Middle frontal gyrus (tissue), 1 donor: ENCODE measurements around the gene CDH13.
"Not testable (repeated sequence)": the region's sequence is repeated elsewhere in the genome, so short reads cannot be mapped to it uniquely, and the experiment has no call there.

Experiments used
- DNase-seq: peaks from one replicate; pipeline ENCODE4 v3.0.0-alpha.2; 2015; ENCODE audit warnings: low spot score; ENCODE audit errors: extremely low spot score

The CDH13 gene

GRCh38 chr16:82882982-82883835 is 256.4 kb downstream of the CDH13 start:
- no peak for DNase-seq

DNA sequence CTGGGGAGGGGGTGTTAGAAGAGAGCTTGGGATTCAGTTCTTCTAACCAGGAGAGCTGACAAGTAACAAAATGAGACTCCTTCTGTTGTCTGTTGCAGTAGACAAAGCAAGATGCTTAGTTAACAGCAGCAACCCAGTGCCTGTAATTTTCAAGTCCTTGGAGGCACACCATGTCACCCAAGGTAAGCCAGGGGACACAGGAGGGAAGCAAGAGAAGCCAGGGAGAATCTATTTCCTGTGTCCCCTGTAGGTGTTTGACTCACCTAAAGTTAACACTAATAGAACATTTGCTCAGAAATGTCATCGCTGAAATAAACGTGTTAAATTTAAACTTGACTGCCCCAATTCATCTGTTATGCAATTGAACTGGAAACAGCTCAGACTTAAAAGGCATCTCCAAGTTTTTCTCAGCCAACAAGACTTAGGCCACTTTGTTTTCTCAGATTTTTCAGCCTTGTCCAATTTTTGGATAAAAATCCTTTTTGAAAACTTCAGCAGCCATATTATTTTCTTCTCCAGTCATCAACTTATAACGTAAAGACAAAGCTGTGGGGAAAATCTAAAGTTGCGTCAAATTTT is 257.6 kb downstream of the CDH13 start:
- peak; percentile 53 for DNase-seq

- DNase-seq, result no peak
Measured at GRCh38 chr16:82886146-82886545, 259.4 kb downstream of the CDH13 start.

DNA sequence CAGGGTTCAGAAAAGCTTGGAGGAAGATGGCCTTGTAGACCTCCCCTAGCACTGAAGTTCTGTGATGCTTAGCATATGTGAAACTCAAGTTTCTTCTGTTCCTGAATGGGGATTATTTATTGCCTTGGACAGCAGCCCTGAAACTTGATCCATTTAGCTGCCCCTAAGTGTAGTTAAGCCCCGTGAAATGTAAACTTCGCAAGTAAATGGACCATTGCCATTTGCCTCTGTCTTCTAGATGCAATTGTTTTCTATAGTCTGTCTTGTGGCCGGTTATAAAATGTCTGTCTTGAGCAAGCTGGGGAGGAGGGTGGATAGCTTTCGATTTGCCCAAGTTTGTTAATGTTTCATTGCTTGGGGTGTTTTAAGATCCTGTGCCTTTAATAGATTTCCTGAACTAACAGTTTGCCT is 261.8 kb downstream of the CDH13 start:
- DNase-seq, result no peak

DNA sequence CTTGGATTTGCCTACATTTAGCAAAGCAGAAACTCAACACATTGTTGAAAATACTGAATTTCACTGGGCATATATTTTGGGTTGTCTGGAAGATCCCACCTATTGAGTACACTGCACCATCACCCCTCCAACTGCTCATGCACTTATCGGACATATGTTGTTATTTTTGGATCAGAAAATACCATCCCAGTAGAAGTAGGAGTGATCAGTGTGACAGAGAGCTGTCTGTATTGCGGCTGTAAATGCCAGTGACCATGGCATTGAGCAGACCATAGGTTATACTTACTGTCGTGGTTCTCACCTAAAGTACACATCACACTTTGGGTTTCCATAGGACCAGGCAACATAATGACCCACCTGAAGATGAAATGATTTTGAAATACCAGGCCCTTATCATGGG is 264.7 kb downstream of the CDH13 start:
- DNase-seq, result no peak

- no peak for DNase-seq
Measured at GRCh38 chr16:82891918-82892317, 265.1 kb downstream of the CDH13 start.

- DNase-seq, result no peak
Measured at GRCh38 chr16:82892324-82892723, 265.6 kb downstream of the CDH13 start.

DNA sequence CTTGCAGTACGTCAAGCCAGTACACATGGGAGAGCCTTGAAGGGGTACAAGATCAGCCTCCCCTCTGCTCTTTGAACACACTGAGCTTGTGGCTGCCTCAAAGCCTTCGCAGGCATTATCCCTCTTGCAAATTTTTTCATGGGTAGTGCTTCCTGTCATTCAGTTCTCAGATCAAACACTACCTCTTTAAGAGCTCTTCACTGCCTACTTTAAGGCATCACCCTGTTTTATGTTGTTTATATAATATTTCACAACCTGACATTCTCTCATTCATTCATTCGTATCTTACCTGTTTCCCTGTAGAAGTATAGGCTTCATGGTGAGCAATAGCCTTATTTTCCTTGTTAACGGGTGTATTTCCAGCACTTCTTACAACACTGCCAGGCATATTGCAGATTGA is 269.1 kb downstream of the CDH13 start:
- no peak for DNase-seq

DNA sequence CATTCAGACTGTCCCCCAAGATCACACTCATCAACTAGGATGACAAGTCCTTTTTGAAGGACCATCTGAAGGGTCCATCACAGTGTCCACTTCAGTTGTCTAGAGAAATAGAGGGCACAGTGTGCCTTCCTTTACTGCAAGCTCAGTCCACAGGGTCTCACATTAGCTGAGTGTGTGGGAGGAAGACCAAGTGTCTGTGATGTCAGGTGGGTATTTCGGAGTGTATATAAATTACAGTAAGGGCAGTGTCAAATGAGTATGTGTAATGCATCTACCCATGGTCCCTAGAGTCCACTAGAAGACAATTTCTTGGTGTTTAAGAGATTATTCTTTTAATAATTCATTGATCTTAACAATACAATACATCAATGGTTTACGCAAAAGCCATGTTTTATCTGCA is 272.2 kb downstream of the CDH13 start:
- DNase-seq, result no peak

- no peak for DNase-seq
Measured at GRCh38 chr16:82899731-82900450, 273.1 kb downstream of the CDH13 start.

DNA sequence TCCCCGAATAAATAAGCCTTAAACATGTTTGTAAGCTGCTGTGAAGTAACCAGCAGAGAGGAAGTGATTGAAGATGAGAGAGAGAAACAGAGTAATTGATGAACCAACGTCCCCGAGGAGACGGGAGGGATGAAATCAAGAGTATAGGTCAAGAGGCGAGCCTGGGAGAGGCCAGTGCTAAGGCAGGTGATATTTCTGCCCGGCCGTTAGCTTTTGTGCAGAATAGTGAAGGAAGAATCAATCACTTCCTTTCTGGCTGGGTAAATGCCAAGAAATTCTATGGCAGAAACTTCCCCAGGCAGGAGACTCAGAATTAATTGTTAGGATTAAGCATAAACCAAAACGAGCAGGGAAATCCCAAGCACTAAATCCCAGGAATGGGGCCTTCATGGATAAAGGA is 273.8 kb downstream of the CDH13 start:
- no peak for DNase-seq

DNA sequence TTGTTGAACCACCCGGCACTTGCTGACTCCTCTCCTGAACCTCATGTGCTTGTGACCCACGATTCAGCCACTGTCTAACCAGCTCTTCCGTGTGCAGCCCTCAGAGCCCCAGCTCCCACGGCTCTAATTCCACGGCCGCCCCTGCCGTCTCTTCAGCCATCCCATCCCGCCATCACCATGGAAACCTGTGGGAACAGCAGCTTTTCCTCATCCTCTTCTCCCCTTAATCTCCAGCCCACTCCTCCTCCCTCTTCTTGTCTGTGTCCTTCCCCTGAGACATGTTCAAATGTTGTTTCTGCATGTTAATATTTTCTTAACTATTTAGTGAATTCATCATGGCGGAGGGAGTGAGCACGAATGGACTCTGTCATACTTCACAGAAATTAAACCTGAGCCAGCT is 285.2 kb downstream of the CDH13 start:
- DNase-seq, result no peak

GRCh38 chr16:82915139-82915824 is 288.5 kb downstream of the CDH13 start:
- no peak for DNase-seq

DNA sequence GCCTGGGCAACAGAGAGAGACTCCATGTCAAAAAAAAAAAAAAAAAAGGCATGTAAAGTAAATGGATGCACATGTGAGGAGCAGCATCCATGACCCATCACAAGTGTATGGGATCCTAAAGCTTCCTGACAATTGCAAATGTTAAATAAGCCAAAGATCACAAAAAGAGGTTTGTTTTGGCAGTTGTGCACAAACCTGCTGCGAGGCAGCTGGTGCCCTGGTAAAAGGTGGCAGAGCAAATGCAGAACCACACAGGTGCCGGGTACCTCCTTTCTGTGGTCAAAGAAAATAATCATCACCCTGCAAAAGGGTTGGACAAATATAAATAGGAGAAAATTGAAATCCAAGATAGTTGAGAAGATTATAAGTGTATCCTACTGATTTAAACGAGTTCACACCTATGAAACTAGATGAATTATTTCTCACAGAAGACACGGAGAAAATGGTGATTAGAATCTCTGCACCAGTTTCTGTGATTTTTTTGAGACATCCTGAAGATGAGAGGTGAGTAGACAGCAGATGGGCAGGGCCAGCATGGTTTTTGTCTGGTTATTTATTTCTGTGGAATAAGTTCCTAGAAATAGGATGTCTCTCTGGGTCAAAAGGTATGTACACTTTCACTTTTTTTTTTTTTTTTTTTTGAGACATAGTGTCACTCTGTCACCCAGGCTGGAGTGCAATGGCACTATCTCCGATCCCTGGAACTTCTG is 291.3 kb downstream of the CDH13 start:
- DNase-seq, result no peak

DNA sequence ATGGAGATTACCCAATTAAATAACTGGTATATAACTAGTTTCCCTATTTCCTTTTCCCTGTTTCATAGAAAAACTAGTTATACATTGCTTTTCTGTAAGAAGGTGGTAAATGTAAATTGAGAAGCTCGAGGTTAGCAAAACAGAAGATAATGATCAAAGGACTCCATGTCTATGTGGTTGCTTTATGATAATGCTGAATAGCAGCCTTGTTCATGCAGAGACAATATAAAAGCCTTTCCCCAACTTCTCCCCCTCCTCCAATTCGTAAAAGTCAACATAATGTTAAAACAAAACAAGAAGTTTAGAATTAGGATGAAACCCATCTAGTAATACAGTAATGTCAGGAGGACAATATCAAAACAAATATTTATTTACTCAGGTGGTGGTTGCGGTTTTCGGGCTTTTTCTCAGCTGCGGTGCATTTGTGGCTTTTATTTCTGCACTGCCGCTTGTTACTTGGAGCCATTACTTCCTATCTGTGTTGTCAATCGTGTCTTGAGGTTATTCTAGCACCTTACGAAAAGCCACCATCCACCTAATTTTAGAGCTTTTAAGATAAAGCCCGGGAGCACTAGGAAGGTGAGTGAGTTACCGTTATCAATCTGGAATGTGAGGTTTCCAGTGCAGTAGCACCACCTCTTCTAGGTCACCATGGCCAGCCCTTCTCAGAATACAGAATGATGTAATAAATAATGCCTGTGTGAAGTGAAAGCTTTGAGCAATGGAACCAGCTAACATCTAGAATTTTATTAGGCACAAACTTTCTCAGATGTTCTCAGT is 297.5 kb downstream of the CDH13 start:
- no peak for DNase-seq

DNA sequence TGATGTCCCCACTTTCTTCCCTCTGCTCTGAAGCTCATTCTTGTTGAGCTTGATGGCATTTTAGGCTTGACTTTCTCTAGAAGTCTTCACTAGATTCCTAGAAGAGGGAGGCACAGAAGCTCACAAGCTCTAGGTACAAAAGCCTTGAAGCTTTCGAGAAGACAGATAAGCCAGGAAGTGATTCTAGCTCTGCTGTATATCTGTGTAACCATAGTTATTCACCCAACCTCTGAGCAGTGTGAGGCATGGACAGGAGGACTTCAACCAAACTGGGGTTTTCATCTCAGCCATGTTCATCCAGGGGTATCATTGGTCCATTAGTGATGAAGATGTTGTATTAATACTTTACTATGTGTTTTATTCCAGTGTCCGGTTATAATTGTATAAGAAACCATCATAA is 299.7 kb downstream of the CDH13 start:
- DNase-seq, result no peak

GRCh38 chr16:82933933-82934332 is 307.2 kb downstream of the CDH13 start:
- DNase-seq, result not testable (repeated sequence)

DNA sequence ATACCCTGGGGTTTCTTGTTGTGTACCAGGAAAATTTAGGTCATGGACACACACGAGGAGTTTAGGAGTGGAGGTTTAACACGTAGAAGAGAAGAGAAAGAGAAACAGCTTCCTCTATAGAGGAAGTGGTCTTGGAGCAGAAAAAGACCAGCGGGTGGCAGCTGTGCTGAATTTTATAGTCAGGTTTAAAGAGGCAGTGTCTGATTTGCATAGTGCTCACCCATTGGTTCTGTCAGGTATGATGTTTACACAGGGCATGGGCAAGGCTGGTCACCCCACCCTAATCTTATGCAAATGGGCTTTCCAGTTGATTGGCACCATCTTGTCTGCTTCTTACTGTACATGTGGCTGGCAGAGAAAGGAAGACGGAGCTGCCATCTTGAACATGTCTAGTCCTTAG is 309.0 kb downstream of the CDH13 start:
- DNase-seq, result no peak

GRCh38 chr16:82936941-82937551 is 310.3 kb downstream of the CDH13 start:
- DNase-seq, result no peak

GRCh38 chr16:82937926-82938520 is 311.3 kb downstream of the CDH13 start:
- no peak for DNase-seq
